HepG2 (cell line): ENCODE data around the gene SAE1. TPM values are rescaled to one million over a fixed set of nuclear protein-coding genes. Genes with fewer than 3 reads are reported as not detected.

Experiments
- ATAC-seq: fragments of 200-7000 bp; cut with Tn5 transposase; 3 replicates; pipeline ENCODE4 v1.9.1; 2020; ENCODE audit warnings: mild to moderate bottlenecking, moderate library complexity
- BruUV-seq: library from RNA; stranded (reverse); fragments of 400-500 nt; replicated peaks from 2 replicates; lab custom pipeline; 2021; lab: Mats Ljungman, UMichigan
- CTCF ChIA-PET: fragments of 300-600 bp; formaldehyde crosslinking; extraction: SDS; loops from one replicate; lab custom pipeline; 2021; ENCODE audit warnings: low total read pairs, inconsistent platforms, low intra/inter-chr PET ratio; lab: Yijun Ruan, JAX
- POLR2A ChIA-PET: fragments of 350-600 bp; sonication (Branson Sonifier 250); formaldehyde crosslinking; loops from one replicate; lab custom pipeline; 2020; ENCODE audit warnings: antibody characterized with exemption, inconsistent platforms; lab: Yijun Ruan, JAX
- DNase-seq: peaks from one replicate; pipeline ENCODE4 v3.0.0-alpha.2; 2015; ENCODE audit warnings: low spot score
- FAIRE-seq: peaks from 3 replicates; lab custom pipeline; 2011; peaks lifted over from hg19 to GRCh38; lab: Jason Lieb, UNC
- H2AFZ ChIP-seq: one replicate; pipeline ENCODE4 v1.6.1; 2011; ENCODE audit warnings: low read length, inconsistent platforms
- H3K27ac ChIP-seq: fragments of 300-600 bp; 3 replicates; pipeline ENCODE4 v1.8.0; 2011; ENCODE audit warnings: mixed run types, mild to moderate bottlenecking, mixed read lengths, low read length, inconsistent platforms; ENCODE audit not compliant: insufficient read depth; ENCODE audit errors: extremely low read length
- H3K27me3 ChIP-seq, 2 experiments: fragments of 200-600 bp in 1 of 2; 2 replicates in 1 of 2; 3 replicates in 1 of 2; pipeline versions ENCODE4 v1.6.0 to v1.8.0; 2011; ENCODE audit warnings: low read length in 2 of 2, mild to moderate bottlenecking in 2 of 2, moderate library complexity in 2 of 2, inconsistent platforms in 1 of 2; ENCODE audit not compliant: insufficient read depth in 2 of 2, control insufficient read depth in 1 of 2
- H3K36me3 ChIP-seq, 2 experiments: fragments of 200-600 bp in 1 of 2; replicated peaks in 1 of 2; 2 replicates in 1 of 2; 3 replicates in 1 of 2; pipeline versions ENCODE4 v1.5.1 to v1.8.0; 2011; ENCODE audit warnings: low read length in 2 of 2, inconsistent platforms in 1 of 2; ENCODE audit not compliant: insufficient read depth in 2 of 2, control insufficient read depth in 1 of 2
- H3K4me1 ChIP-seq: 2 replicates; pipeline ENCODE4 v1.5.1; 2012; ENCODE audit warnings: low read length, inconsistent platforms; ENCODE audit not compliant: insufficient read depth
- H3K4me2 ChIP-seq: 2 replicates; pipeline ENCODE4 v1.6.0; 2011; ENCODE audit warnings: low read depth, low read length, inconsistent platforms
- H3K4me3 ChIP-seq, 3 experiments: fragments of 200-600 bp in 1 of 3; sonication (generic), shearing (Covaris generic) in 1 of 3; replicated peaks in 1 of 3; 2 replicates each; pipeline ENCODE4 v1.5.1; 2011 to 2016; ENCODE audit warnings: low read length in 3 of 3, inconsistent platforms in 2 of 3, low read depth in 2 of 3, mild to moderate bottlenecking in 2 of 3, control low read depth in 1 of 3, mixed read lengths in 1 of 3; ENCODE audit not compliant: insufficient read depth in 1 of 3
- H3K79me2 ChIP-seq: one replicate; pipeline ENCODE4 v1.6.1; 2011; ENCODE audit warnings: low read length, inconsistent platforms; ENCODE audit not compliant: insufficient read depth
- H3K9ac ChIP-seq: 2 replicates; pipeline ENCODE4 v1.6.0; 2011; ENCODE audit warnings: mild to moderate bottlenecking, low read depth, low read length, inconsistent platforms; ENCODE audit not compliant: insufficient read depth
- H3K9me3 ChIP-seq: 2 replicates; pipeline ENCODE4 v1.5.1; 2012; ENCODE audit warnings: mild to moderate bottlenecking, low read length
- H4K20me1 ChIP-seq: 2 replicates; pipeline ENCODE4 v1.6.0; 2011; ENCODE audit warnings: inconsistent platforms, mild to moderate bottlenecking, low read length, moderate library complexity; ENCODE audit not compliant: insufficient read depth
- CREB1 ChIP-seq, 2 experiments: fragments of 450-650 bp in 1 of 2; IDR thresholded peaks; 2 replicates each; pipeline ENCODE4 v1.6.1; 2016 to 2017; ENCODE audit warnings: control low read depth in 1 of 2, mild to moderate bottlenecking in 1 of 2, missing compliant biosample characterization in 1 of 2, missing genetic modification characterization in 1 of 2
- ELF1 ChIP-seq: sonication (generic); formaldehyde crosslinking; IDR thresholded peaks from 2 replicates; pipeline ENCODE4 v1.4.0; 2020; ENCODE audit warnings: missing genetic modification reagents
- ERF ChIP-seq: IDR thresholded peaks from 2 replicates; pipeline ENCODE4 v1.6.1; 2018; ENCODE audit warnings: missing biosample characterization, missing genetic modification reagents
- IRF1 ChIP-seq: sonication (generic); formaldehyde crosslinking; IDR thresholded peaks from 2 replicates; pipeline ENCODE4 v1.4.0; 2020; ENCODE audit warnings: low read depth, mild to moderate bottlenecking, missing genetic modification reagents
- MXD1 ChIP-seq: sonication (generic); formaldehyde crosslinking; IDR thresholded peaks from 2 replicates; pipeline ENCODE4 v1.4.0; 2020; ENCODE audit warnings: mild to moderate bottlenecking, missing genetic modification reagents
- POLR2G ChIP-seq: fragments of 200-400 bp; formaldehyde crosslinking; IDR thresholded peaks from 2 replicates; pipeline ENCODE4 v1.6.1; 2018; ENCODE audit warnings: mild to moderate bottlenecking, low read depth, low read length, moderate library complexity
- RFX1 ChIP-seq: fragments of 450-650 bp; IDR thresholded peaks from 2 replicates; pipeline ENCODE4 v1.6.1; 2017
- XRCC5 ChIP-seq: fragments of 200-400 bp; formaldehyde crosslinking; optimal IDR thresholded peaks from 2 replicates; pipeline ENCODE3; 2017; ENCODE audit warnings: mild to moderate bottlenecking, low read length
- ZBTB49 ChIP-seq: sonication (generic); formaldehyde crosslinking; IDR thresholded peaks from 2 replicates; pipeline ENCODE4 v1.4.0; 2020; ENCODE audit warnings: missing genetic modification reagents, borderline replicate concordance
- ZKSCAN8 ChIP-seq: IDR thresholded peaks from 2 replicates; pipeline ENCODE4 v1.6.1; 2016; ENCODE audit warnings: borderline replicate concordance, missing genetic modification reagents, missing compliant biosample characterization
- ZNF234 ChIP-seq: sonication (generic); formaldehyde crosslinking; conservative IDR thresholded peaks from 2 replicates; pipeline ENCODE4 v1.5.1; 2020; ENCODE audit warnings: mild to moderate bottlenecking, missing genetic modification reagents
- ZNF326 ChIP-seq: sonication (generic); formaldehyde crosslinking; IDR thresholded peaks from 2 replicates; pipeline ENCODE4 v1.4.0; 2020; ENCODE audit warnings: missing genetic modification reagents, borderline replicate concordance
- ZNF616 ChIP-seq: sonication (generic); formaldehyde crosslinking; IDR thresholded peaks from 2 replicates; pipeline ENCODE4 v1.5.0; 2020; ENCODE audit warnings: low read depth, mild to moderate bottlenecking, missing genetic modification reagents
- ZNF770 ChIP-seq: sonication (generic); formaldehyde crosslinking; IDR thresholded peaks from 2 replicates; pipeline ENCODE4 v1.5.0; 2020; ENCODE audit warnings: mild to moderate bottlenecking, missing genetic modification reagents
- WGBS: methylation state at CpG from one replicate; pipeline ENCODE4 v1.1.6; 2017; ENCODE audit warnings: low lambda C conversion rate; 5-methylcytosine and 5-hydroxymethylcytosine counted together
- in situ Hi-C: cut with HindIII; loops from 2 replicates; pipeline ENCODE4 v1.10.0; 2017; ENCODE audit warnings: low pct_unique_long_range_greater_than_20kb; ENCODE audit not compliant: extremely low pct_ligation_motif_present
- intact Hi-C: fragments of 100-400 bp; cut with micrococcal nuclease; formaldehyde crosslinking; loops from one replicate; pipeline ENCODE4 v1.10.0; 2022; ENCODE audit not compliant: unreplicated experiment
- polyA plus RNA-seq, 8 experiments: library from polyadenylated mRNA; depleted of rRNA in 3 of 8; stranded (reverse) in 7 of 8; unstranded in 1 of 8; fragments of >200 nt; fragmentation: Illumina TruSeq in 4 of 8; extraction: Trizol in 4 of 8; gene quantifications; 2 replicates each; pipeline versions ENCODE4 v1.2.1 to v1.2.3, GENCODE V29; 2011 to 2016; ENCODE audit warnings: low read depth in 4 of 8, missing spikeins in 1 of 8, mixed read lengths in 1 of 8; ENCODE audit not compliant: insufficient read depth in 1 of 8
- total RNA-seq, 5 experiments: library from RNA; depleted of rRNA; stranded (reverse); fragments of >200 nt; fragmentation: Illumina TruSeq; extraction: Trizol; gene quantifications; 2 replicates each; pipeline ENCODE4 v1.2.3, GENCODE V29; 2016; ENCODE audit warnings: low read depth in 1 of 5
- TF ChIP-seq, protein P1 (sequence below): sonication (generic); formaldehyde crosslinking; IDR thresholded peaks from 2 replicates; pipeline ENCODE4 v1.5.0; 2020; ENCODE audit warnings: mild to moderate bottlenecking, missing genetic modification reagents, borderline replicate concordance

The SAE1 gene
- total and polyA plus RNA-seq, 2 of the 13 experiments (the other 11 are each of a cell fraction or from before 2014, with no cell fraction given): 87.6 to 197 TPM

GRCh38 chr19:47243776-47244547 is 113.3 kb downstream of the SAE1 start:
- FAIRE-seq (peak; percentile 83), DNase-seq (peak; percentile 92), ATAC-seq (peak; percentile 92)
- ChIA-PET POLR2A (interaction anchor here (0.6 to 3.5 kb wide), 27 partner anchors 9 to 196 kb away, joined by 3 to 93 read pairs (median 5); partner anchors contain the start of genes CCDC9, INAFM1, SAE1 and ZC3H4), CTCF (interaction anchor here (0.8 to 2.7 kb wide), 4 partner anchors 13 to 95 kb away, joined by 3 to 33 read pairs (median 9); partner anchors contain the start of gene BBC3)
- 15% methylated on average over 26 of the region's 46 CpGs for WGBS
- in situ Hi-C loops (no loop called here), intact Hi-C loops (loop anchor here (1.0 to 5.0 kb wide), 2 partner anchors 34 to 97 kb away; no protein-coding TSS in a partner anchor)
- H3K27me3 ChIP-seq: no peaks in the 10 kb centered on the region
- H4K20me1 ChIP-seq: no peaks in the 10 kb centered on the region
- no peaks in the 10 kb centered on the region for H3K9me3 ChIP-seq
- peak overlapping the region; percentile 72 for H3K4me2 ChIP-seq
- H3K36me3 ChIP-seq: no peaks in the 10 kb centered on the region
- peak overlapping the region; percentile 67 for H3K9ac ChIP-seq
- peaks cover 54% of the 10 kb centered on the region for H3K4me1 ChIP-seq
- H3K79me2 ChIP-seq: no peaks in the 10 kb centered on the region
- no TSS peak for BruUV-seq
- H3K4me3 ChIP-seq: peak overlapping the region in 2 of 3 experiments; percentile 45 to 46; a peak in 4 of 6 replicates
- H2AFZ ChIP-seq: no peak overlapping the region
- peak overlapping the region; percentile 46 for H3K27ac ChIP-seq
- TF ChIP-seq ERF (CRISPR knock-in tag) (peak; percentile 93), ZKSCAN8 (CRISPR knock-in tag) (peak; percentile 57; the same call in 1 of the 2 replicates), ELF1 (CRISPR knock-in tag) (peak; percentile 78), IRF1 (CRISPR knock-in tag) (no peak), XRCC5 (peak; percentile 84), ZNF616 (CRISPR knock-in tag) (no peak), ZNF770 (CRISPR knock-in tag) (peak; percentile 97), ZBTB49 (CRISPR knock-in tag) (no peak), ZNF326 (CRISPR knock-in tag) (no peak), CREB1 (IDR thresholded peaks at IDR 0.05) (peak; percentile 30; the same call in 1 of the 2 replicates), CREB1 (CRISPR knock-in tag; IDR thresholded peaks at IDR 0.05) (no peak), POLR2G (peak; percentile 23; the same call in 1 of the 2 replicates), MXD1 (CRISPR knock-in tag) (peak; percentile 93), RFX1 (no peak), ZNF234 (CRISPR knock-in tag) (no peak)
- TF ChIP-seq, protein P1, sequence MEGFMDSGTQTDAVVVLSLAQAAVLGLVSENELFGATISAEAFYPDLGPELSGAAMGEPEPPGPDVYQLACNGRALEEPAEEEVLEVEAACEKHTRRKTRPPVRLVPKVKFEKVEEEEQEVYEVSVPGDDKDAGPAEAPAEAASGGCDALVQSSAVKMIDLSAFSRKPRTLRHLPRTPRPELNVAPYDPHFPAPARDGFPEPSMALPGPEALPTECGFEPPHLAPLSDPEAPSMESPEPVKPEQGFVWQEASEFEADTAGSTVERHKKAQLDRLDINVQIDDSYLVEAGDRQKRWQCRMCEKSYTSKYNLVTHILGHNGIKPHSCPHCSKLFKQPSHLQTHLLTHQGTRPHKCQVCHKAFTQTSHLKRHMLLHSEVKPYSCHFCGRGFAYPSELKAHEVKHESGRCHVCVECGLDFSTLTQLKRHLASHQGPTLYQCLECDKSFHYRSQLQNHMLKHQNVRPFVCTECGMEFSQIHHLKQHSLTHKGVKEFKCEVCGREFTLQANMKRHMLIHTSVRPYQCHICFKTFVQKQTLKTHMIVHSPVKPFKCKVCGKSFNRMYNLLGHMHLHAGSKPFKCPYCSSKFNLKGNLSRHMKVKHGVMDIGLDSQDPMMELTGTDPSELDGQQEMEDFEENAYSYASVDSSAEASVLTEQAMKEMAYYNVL (CRISPR knock-in tag): peak; percentile 93
